Measurements from ENCODE around the gene ZNF776. TPM values are rescaled to one million over a fixed set of nuclear protein-coding genes. Genes with fewer than 3 reads are reported as not detected.

Gene ZNF776
- total RNA-seq = 15.9 and 16.3 TPM in 2 replicates

DNA sequence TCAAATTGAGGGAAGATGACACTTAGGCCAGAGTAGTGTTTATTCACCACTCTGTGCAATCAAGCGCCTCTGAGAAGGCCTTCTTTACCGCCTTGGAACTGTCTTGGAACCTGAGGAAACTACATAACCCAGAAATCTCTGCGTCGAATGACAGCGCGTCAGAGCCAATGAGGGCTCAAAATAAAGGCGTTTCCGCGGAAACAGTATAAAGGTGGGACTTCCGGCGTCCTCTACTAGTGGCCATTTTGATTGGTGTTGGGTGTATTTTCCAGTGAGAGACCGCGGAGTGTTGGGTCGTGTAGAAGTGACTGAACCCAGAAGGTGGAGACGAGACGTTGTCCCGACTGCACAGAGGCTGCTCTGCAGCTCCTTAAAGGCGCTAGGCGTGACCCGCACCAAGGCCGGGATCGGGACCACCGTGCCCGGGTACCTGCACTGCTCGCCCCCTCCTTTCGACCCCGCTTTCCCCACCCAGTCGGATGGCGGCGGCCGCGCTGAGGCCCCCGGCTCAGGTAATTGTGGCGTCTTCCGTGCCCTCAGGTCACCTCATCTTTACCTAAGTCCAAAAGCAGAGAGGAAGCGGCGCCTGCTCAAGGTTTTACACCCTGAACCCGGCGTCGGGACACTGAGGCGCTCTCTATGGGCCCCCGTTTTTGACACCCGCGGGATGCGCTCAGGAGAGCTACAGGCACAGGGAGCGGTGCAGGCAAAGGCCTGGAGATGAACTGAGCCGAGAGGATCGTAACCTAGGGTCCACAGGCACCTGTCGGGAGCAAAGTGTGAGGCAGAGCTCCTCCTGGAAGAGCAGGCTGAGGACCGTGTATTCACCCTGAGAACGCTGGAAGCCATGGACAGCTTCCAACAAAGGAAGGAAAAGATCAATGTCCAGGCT is at the start of gene ZNF776:
TSS of gene ZNF776 (plus strand) at position 236 of the 892 bp plus-strand sequence. CDS start at position 480, 244 bp downstream.
- DNase-seq (ENCODE audit: insufficient read length, low spot score, missing footprints) = peak; percentile 97
- TF ChIP-seq, protein P1, sequence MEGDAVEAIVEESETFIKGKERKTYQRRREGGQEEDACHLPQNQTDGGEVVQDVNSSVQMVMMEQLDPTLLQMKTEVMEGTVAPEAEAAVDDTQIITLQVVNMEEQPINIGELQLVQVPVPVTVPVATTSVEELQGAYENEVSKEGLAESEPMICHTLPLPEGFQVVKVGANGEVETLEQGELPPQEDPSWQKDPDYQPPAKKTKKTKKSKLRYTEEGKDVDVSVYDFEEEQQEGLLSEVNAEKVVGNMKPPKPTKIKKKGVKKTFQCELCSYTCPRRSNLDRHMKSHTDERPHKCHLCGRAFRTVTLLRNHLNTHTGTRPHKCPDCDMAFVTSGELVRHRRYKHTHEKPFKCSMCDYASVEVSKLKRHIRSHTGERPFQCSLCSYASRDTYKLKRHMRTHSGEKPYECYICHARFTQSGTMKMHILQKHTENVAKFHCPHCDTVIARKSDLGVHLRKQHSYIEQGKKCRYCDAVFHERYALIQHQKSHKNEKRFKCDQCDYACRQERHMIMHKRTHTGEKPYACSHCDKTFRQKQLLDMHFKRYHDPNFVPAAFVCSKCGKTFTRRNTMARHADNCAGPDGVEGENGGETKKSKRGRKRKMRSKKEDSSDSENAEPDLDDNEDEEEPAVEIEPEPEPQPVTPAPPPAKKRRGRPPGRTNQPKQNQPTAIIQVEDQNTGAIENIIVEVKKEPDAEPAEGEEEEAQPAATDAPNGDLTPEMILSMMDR (IDR thresholded peaks at IDR 0.05; ENCODE audit: extremely low read depth, low read depth, low read length) = no peak

GRCh38 chr19:57701625-57702024 is 45.0 kb upstream of the ZNF776 start:
- Histone ChIP-seq H3K27ac (ENCODE audit: low read depth, low read length) (no peak overlapping the region), H3K4me1 (ENCODE audit: insufficient read depth, low read length) (no peaks in the 10 kb centered on the region), H3K27me3 (ENCODE audit: insufficient read depth, low read length) (no peaks in the 10 kb centered on the region), H4K20me1 (ENCODE audit: insufficient read depth, low read length) (no peaks in the 10 kb centered on the region), H3K36me3 (ENCODE audit: insufficient read depth, low read length) (peaks cover 25% of the 10 kb centered on the region), H3K4me3 (ENCODE audit: insufficient read depth, low read length) (no peak overlapping the region), H3K79me2 (ENCODE audit: insufficient read depth, low read length) (peaks cover 16% of the 10 kb centered on the region), H3K4me2 (ENCODE audit: insufficient read depth, low read length) (no peak overlapping the region), H3K9me3 (ENCODE audit: low read depth, low read length) (peaks cover 29% of the 10 kb centered on the region), H2AFZ (ENCODE audit: low read length) (no peak overlapping the region)
- no peak for DNase-seq (ENCODE audit: insufficient read length, low spot score, missing footprints)
- TF ChIP-seq, protein P1 (IDR thresholded peaks at IDR 0.05; ENCODE audit: extremely low read depth, low read depth, low read length) = no peak

More for the DNA sequence above, at the start of gene ZNF776:
- Histone ChIP-seq H3K4me1 (ENCODE audit: insufficient read depth, low read length) (peaks cover 8% of the 10 kb centered on the region), H3K4me3 (ENCODE audit: insufficient read depth, low read length) (peak within 1 kb of the TSS; percentile 99), H3K9me3 (ENCODE audit: low read depth, low read length) (no peaks in the 10 kb centered on the region), H2AFZ (ENCODE audit: low read length) (peak within 1 kb of the TSS; percentile 97), H3K4me2 (ENCODE audit: insufficient read depth, low read length) (peak within 1 kb of the TSS; percentile 98), H3K27ac (ENCODE audit: low read depth, low read length) (peak within 1 kb of the TSS; percentile 68), H3K79me2 (ENCODE audit: insufficient read depth, low read length) (peaks cover 45% of the 10 kb centered on the region), H4K20me1 (ENCODE audit: insufficient read depth, low read length) (peaks cover 5% of the 10 kb centered on the region), H3K36me3 (ENCODE audit: insufficient read depth, low read length) (peaks cover 33% of the 10 kb centered on the region), H3K27me3 (ENCODE audit: insufficient read depth, low read length) (no peaks in the 10 kb centered on the region)

DNA sequence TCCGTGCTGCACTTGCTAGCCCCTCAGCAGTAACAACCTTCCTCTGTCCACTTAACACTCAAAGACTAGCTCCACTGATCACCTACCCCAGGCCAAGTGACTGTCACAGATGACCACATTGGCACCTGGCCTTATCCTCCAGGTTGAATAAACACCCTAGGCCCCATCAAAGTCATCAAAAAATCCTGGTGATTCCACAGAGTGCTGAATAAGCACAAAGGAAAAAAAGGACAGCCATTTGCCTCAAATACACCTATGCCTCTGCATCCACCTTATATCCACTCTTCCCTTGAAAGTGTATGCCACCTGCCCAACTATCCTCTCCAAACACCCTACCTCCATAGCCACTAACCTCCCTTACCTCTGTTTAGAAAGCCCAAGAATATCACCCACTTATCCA is 40.3 kb upstream of the ZNF776 start:
- H3K4me3 ChIP-seq (ENCODE audit: insufficient read depth, low read length) = no peak overlapping the region
- H3K36me3 ChIP-seq (ENCODE audit: insufficient read depth, low read length) = peaks cover 12% of the 10 kb centered on the region
- H3K4me2 ChIP-seq (ENCODE audit: insufficient read depth, low read length) = no peak overlapping the region
- no peaks in the 10 kb centered on the region for H3K27me3 ChIP-seq (ENCODE audit: insufficient read depth, low read length)
- no peak overlapping the region for H3K27ac ChIP-seq (ENCODE audit: low read depth, low read length)
- H2AFZ ChIP-seq (ENCODE audit: low read length) = no peak overlapping the region
- H3K4me1 ChIP-seq (ENCODE audit: insufficient read depth, low read length) = no peaks in the 10 kb centered on the region
- H4K20me1 ChIP-seq (ENCODE audit: insufficient read depth, low read length) = no peaks in the 10 kb centered on the region
- TF ChIP-seq, protein P1 (IDR thresholded peaks at IDR 0.05; ENCODE audit: extremely low read depth, low read depth, low read length) = no peak
- peaks cover 30% of the 10 kb centered on the region for H3K79me2 ChIP-seq (ENCODE audit: insufficient read depth, low read length)
- peaks cover 18% of the 10 kb centered on the region for H3K9me3 ChIP-seq (ENCODE audit: low read depth, low read length)
- no peak for DNase-seq (ENCODE audit: insufficient read length, low spot score, missing footprints)

DNA sequence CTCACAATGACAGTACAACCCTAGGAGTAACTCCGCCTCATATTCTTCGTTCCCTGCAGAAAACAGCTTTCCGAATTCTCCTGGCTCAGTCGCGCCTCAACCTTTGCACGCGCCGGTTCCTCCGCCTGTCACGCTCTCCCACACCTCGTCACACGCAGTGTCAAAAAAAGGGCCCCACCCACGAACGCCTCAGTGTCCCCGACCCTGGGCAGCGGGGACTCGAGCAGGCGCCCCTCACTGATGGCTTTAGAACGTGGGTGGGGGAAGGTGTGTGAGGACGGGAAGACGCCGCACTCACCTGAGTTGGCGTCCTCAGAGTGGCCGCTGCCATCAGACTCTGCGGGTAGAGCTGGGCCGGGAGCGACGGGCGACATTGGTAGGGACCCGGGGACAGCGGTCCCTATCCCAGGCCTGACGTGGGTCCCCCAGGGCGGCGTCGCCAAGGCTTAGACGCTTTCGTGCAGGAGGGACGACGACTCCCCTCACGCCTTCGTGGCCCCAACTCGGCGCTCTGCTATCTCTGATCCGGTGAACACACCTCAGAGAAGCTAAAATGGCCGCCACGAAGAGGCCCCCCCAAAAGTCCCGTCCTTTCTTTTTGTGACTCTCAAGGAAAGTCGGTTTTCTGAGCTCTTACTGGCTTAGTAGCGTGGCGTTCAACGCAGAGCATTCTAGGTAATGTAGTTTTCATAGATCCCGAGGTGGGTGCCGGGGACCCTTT is 37.8 kb upstream of the ZNF776 start, which contains the start of gene ZNF154:
TSS of gene ZNF154 (minus strand) at position 564 of the 721 bp plus-strand sequence. CDS start at position 331, 233 bp downstream.
- Histone ChIP-seq H3K4me3 (ENCODE audit: insufficient read depth, low read length) (peak within 1 kb of the TSS; percentile 80), H3K4me1 (ENCODE audit: insufficient read depth, low read length) (no peaks in the 10 kb centered on the region), H3K36me3 (ENCODE audit: insufficient read depth, low read length) (no peaks in the 10 kb centered on the region), H3K79me2 (ENCODE audit: insufficient read depth, low read length) (peaks cover 30% of the 10 kb centered on the region), H3K27ac (ENCODE audit: low read depth, low read length) (no peak within 1 kb of the TSS), H2AFZ (ENCODE audit: low read length) (peak within 1 kb of the TSS; percentile 94), H3K4me2 (ENCODE audit: insufficient read depth, low read length) (peak within 1 kb of the TSS; percentile 70), H3K27me3 (ENCODE audit: insufficient read depth, low read length) (no peaks in the 10 kb centered on the region), H4K20me1 (ENCODE audit: insufficient read depth, low read length) (no peaks in the 10 kb centered on the region), H3K9me3 (ENCODE audit: low read depth, low read length) (no peaks in the 10 kb centered on the region)
- DNase-seq (ENCODE audit: insufficient read length, low spot score, missing footprints) = peak; percentile 89
- TF ChIP-seq, protein P1 (IDR thresholded peaks at IDR 0.05; ENCODE audit: extremely low read depth, low read depth, low read length) = no peak

Measured in osteoblast (primary cell).